WTC11 (cell line): Measurements from ENCODE around the gene TSPAN17. TPM values are rescaled to one million over a fixed set of nuclear protein-coding genes. Genes with fewer than 3 reads are reported as not detected.

Source experiments
- ESRRA ChIP-seq: sonication (generic); formaldehyde crosslinking; IDR thresholded peaks from 2 replicates; pipeline ENCODE4 v1.8.1; 2022; ENCODE audit warnings: mild to moderate bottlenecking, missing genetic modification reagents, borderline replicate concordance
- NR2C2 ChIP-seq: sonication (generic); formaldehyde crosslinking; IDR thresholded peaks from 2 replicates; pipeline ENCODE4 v1.8.0; 2022; ENCODE audit warnings: mild to moderate bottlenecking, missing genetic modification reagents
- ZBTB21 ChIP-seq: sonication (generic); formaldehyde crosslinking; IDR thresholded peaks from 2 replicates; pipeline ENCODE4 v1.8.1; 2023; ENCODE audit warnings: mild to moderate bottlenecking, missing genetic modification reagents, borderline replicate concordance
- ZNF396 ChIP-seq: fragments of 250-450 bp; sonication (Bioruptor Pico); IDR thresholded peaks from 2 replicates; pipeline ENCODE4 v1.8.0; 2021; ENCODE audit warnings: mild to moderate bottlenecking, moderate library complexity, borderline replicate concordance
- ZNF423 ChIP-seq: fragments of 250-450 bp; sonication (Bioruptor Pico); IDR thresholded peaks from 2 replicates; pipeline ENCODE4 v2.1.2; 2022; ENCODE audit warnings: mild to moderate bottlenecking, moderate library complexity
- total RNA-seq: library from RNA; stranded (reverse); gene quantifications from 3 replicates; pipeline ENCODE4 v1.2.3, GENCODE V29; 2021
- TF ChIP-seq, protein P1 (sequence below): fragments of 250-450 bp; sonication (Bioruptor Pico); IDR thresholded peaks from 2 replicates; pipeline ENCODE4 v1.9.0; 2021; ENCODE audit warnings: mild to moderate bottlenecking, borderline replicate concordance
- TF ChIP-seq, protein P2 (sequence below): fragments of 200-600 bp; IDR thresholded peaks from 2 replicates; pipeline ENCODE4 v1.8.0; 2022; ENCODE audit warnings: antibody characterized with exemption
- TF ChIP-seq, protein P3 (sequence below): sonication (generic); formaldehyde crosslinking; IDR thresholded peaks from 2 replicates; pipeline ENCODE4 v1.8.1; 2023; ENCODE audit warnings: mild to moderate bottlenecking, missing genetic modification reagents
- TF ChIP-seq, protein P4 (sequence below): sonication (generic); formaldehyde crosslinking; IDR thresholded peaks from 2 replicates; pipeline ENCODE4 v1.8.1; 2023; ENCODE audit warnings: mild to moderate bottlenecking, missing genetic modification reagents, moderate library complexity
- TF ChIP-seq, protein P5 (sequence below): sonication (generic); formaldehyde crosslinking; IDR thresholded peaks from 2 replicates; pipeline ENCODE4 v1.8.1; 2023; ENCODE audit warnings: mild to moderate bottlenecking, missing genetic modification reagents, borderline replicate concordance
- TF ChIP-seq, protein P6 (sequence below): sonication (generic); formaldehyde crosslinking; IDR thresholded peaks from 2 replicates; pipeline ENCODE4 v1.8.1; 2023; ENCODE audit warnings: mild to moderate bottlenecking, missing genetic modification reagents, moderate library complexity
- TF ChIP-seq, protein P7 (sequence below): sonication (generic); formaldehyde crosslinking; IDR thresholded peaks from 2 replicates; pipeline ENCODE4 v1.8.0; 2023; ENCODE audit warnings: missing genetic modification reagents, mild to moderate bottlenecking, borderline replicate concordance

TSPAN17 gene
- total RNA-seq, 1 experiment from 2014 or later = 47.8 TPM

DNA sequence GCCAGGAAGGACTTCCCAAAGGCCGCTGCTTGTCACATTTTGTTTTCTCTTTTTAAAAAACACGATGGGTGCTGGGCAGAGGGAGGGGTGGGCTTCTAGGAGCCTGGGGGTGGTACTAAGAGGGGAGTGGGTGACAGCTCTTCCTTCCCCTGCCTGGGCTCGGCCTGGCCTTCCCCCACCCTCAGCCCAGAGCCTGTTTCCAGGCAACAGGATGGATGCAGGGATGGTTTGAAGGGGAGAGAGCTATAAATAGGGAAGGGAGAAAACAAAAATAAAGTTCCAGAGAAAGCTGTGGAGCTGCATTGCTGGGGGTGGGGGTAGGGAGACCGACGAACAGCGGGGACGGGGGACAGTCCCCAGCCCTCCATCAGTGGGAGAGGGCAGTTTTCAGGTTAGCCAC, 30.8 kb upstream of the TSPAN17 start (continued):
- TF ChIP-seq, protein P1, sequence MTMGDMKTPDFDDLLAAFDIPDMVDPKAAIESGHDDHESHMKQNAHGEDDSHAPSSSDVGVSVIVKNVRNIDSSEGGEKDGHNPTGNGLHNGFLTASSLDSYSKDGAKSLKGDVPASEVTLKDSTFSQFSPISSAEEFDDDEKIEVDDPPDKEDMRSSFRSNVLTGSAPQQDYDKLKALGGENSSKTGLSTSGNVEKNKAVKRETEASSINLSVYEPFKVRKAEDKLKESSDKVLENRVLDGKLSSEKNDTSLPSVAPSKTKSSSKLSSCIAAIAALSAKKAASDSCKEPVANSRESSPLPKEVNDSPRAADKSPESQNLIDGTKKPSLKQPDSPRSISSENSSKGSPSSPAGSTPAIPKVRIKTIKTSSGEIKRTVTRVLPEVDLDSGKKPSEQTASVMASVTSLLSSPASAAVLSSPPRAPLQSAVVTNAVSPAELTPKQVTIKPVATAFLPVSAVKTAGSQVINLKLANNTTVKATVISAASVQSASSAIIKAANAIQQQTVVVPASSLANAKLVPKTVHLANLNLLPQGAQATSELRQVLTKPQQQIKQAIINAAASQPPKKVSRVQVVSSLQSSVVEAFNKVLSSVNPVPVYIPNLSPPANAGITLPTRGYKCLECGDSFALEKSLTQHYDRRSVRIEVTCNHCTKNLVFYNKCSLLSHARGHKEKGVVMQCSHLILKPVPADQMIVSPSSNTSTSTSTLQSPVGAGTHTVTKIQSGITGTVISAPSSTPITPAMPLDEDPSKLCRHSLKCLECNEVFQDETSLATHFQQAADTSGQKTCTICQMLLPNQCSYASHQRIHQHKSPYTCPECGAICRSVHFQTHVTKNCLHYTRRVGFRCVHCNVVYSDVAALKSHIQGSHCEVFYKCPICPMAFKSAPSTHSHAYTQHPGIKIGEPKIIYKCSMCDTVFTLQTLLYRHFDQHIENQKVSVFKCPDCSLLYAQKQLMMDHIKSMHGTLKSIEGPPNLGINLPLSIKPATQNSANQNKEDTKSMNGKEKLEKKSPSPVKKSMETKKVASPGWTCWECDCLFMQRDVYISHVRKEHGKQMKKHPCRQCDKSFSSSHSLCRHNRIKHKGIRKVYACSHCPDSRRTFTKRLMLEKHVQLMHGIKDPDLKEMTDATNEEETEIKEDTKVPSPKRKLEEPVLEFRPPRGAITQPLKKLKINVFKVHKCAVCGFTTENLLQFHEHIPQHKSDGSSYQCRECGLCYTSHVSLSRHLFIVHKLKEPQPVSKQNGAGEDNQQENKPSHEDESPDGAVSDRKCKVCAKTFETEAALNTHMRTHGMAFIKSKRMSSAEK (CRISPR knock-in tag) = no peak
- TF ChIP-seq ZNF423 (CRISPR knock-in tag) (no peak), NR2C2 (CRISPR knock-in tag) (no peak), ZBTB21 (CRISPR knock-in tag) (no peak), ZNF396 (CRISPR knock-in tag) (no peak), ESRRA (CRISPR knock-in tag) (no peak)
- TF ChIP-seq, protein P2, sequence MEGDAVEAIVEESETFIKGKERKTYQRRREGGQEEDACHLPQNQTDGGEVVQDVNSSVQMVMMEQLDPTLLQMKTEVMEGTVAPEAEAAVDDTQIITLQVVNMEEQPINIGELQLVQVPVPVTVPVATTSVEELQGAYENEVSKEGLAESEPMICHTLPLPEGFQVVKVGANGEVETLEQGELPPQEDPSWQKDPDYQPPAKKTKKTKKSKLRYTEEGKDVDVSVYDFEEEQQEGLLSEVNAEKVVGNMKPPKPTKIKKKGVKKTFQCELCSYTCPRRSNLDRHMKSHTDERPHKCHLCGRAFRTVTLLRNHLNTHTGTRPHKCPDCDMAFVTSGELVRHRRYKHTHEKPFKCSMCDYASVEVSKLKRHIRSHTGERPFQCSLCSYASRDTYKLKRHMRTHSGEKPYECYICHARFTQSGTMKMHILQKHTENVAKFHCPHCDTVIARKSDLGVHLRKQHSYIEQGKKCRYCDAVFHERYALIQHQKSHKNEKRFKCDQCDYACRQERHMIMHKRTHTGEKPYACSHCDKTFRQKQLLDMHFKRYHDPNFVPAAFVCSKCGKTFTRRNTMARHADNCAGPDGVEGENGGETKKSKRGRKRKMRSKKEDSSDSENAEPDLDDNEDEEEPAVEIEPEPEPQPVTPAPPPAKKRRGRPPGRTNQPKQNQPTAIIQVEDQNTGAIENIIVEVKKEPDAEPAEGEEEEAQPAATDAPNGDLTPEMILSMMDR = no peak
- TF ChIP-seq, protein P3, sequence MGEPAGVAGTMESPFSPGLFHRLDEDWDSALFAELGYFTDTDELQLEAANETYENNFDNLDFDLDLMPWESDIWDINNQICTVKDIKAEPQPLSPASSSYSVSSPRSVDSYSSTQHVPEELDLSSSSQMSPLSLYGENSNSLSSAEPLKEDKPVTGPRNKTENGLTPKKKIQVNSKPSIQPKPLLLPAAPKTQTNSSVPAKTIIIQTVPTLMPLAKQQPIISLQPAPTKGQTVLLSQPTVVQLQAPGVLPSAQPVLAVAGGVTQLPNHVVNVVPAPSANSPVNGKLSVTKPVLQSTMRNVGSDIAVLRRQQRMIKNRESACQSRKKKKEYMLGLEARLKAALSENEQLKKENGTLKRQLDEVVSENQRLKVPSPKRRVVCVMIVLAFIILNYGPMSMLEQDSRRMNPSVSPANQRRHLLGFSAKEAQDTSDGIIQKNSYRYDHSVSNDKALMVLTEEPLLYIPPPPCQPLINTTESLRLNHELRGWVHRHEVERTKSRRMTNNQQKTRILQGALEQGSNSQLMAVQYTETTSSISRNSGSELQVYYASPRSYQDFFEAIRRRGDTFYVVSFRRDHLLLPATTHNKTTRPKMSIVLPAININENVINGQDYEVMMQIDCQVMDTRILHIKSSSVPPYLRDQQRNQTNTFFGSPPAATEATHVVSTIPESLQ (CRISPR knock-in tag) = no peak
- TF ChIP-seq, protein P4, sequence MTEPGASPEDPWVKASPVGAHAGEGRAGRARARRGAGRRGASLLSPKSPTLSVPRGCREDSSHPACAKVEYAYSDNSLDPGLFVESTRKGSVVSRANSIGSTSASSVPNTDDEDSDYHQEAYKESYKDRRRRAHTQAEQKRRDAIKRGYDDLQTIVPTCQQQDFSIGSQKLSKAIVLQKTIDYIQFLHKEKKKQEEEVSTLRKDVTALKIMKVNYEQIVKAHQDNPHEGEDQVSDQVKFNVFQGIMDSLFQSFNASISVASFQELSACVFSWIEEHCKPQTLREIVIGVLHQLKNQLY = no peak
- TF ChIP-seq, protein P5, sequence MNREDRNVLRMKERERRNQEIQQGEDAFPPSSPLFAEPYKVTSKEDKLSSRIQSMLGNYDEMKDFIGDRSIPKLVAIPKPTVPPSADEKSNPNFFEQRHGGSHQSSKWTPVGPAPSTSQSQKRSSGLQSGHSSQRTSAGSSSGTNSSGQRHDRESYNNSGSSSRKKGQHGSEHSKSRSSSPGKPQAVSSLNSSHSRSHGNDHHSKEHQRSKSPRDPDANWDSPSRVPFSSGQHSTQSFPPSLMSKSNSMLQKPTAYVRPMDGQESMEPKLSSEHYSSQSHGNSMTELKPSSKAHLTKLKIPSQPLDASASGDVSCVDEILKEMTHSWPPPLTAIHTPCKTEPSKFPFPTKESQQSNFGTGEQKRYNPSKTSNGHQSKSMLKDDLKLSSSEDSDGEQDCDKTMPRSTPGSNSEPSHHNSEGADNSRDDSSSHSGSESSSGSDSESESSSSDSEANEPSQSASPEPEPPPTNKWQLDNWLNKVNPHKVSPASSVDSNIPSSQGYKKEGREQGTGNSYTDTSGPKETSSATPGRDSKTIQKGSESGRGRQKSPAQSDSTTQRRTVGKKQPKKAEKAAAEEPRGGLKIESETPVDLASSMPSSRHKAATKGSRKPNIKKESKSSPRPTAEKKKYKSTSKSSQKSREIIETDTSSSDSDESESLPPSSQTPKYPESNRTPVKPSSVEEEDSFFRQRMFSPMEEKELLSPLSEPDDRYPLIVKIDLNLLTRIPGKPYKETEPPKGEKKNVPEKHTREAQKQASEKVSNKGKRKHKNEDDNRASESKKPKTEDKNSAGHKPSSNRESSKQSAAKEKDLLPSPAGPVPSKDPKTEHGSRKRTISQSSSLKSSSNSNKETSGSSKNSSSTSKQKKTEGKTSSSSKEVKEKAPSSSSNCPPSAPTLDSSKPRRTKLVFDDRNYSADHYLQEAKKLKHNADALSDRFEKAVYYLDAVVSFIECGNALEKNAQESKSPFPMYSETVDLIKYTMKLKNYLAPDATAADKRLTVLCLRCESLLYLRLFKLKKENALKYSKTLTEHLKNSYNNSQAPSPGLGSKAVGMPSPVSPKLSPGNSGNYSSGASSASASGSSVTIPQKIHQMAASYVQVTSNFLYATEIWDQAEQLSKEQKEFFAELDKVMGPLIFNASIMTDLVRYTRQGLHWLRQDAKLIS (CRISPR knock-in tag) = no peak
- TF ChIP-seq, protein P6, sequence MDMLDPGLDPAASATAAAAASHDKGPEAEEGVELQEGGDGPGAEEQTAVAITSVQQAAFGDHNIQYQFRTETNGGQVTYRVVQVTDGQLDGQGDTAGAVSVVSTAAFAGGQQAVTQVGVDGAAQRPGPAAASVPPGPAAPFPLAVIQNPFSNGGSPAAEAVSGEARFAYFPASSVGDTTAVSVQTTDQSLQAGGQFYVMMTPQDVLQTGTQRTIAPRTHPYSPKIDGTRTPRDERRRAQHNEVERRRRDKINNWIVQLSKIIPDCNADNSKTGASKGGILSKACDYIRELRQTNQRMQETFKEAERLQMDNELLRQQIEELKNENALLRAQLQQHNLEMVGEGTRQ (CRISPR knock-in tag) = no peak
- TF ChIP-seq, protein P7, sequence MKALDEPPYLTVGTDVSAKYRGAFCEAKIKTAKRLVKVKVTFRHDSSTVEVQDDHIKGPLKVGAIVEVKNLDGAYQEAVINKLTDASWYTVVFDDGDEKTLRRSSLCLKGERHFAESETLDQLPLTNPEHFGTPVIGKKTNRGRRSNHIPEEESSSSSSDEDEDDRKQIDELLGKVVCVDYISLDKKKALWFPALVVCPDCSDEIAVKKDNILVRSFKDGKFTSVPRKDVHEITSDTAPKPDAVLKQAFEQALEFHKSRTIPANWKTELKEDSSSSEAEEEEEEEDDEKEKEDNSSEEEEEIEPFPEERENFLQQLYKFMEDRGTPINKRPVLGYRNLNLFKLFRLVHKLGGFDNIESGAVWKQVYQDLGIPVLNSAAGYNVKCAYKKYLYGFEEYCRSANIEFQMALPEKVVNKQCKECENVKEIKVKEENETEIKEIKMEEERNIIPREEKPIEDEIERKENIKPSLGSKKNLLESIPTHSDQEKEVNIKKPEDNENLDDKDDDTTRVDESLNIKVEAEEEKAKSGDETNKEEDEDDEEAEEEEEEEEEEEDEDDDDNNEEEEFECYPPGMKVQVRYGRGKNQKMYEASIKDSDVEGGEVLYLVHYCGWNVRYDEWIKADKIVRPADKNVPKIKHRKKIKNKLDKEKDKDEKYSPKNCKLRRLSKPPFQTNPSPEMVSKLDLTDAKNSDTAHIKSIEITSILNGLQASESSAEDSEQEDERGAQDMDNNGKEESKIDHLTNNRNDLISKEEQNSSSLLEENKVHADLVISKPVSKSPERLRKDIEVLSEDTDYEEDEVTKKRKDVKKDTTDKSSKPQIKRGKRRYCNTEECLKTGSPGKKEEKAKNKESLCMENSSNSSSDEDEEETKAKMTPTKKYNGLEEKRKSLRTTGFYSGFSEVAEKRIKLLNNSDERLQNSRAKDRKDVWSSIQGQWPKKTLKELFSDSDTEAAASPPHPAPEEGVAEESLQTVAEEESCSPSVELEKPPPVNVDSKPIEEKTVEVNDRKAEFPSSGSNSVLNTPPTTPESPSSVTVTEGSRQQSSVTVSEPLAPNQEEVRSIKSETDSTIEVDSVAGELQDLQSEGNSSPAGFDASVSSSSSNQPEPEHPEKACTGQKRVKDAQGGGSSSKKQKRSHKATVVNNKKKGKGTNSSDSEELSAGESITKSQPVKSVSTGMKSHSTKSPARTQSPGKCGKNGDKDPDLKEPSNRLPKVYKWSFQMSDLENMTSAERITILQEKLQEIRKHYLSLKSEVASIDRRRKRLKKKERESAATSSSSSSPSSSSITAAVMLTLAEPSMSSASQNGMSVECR (CRISPR knock-in tag) = no peak
